IMR-90 (cell line): Measurements from ENCODE around the gene WRAP53. TPM values are rescaled to one million over a fixed set of nuclear protein-coding genes. Genes with fewer than 3 reads are reported as not detected.

Experiments
- ATAC-seq: fragments of 200-7000 bp; cut with Tn5 transposase; 2 replicates; pipeline ENCODE4 v1.9.1; 2020; ENCODE audit warnings: low read depth, mild to moderate bottlenecking, moderate library complexity
- BruUV-seq: library from RNA; stranded (reverse); fragments of 400-500 nt; replicated peaks from 2 replicates; lab custom pipeline; 2021; lab: Mats Ljungman, UMichigan
- CTCF ChIA-PET: fragments of 300-600 bp; formaldehyde crosslinking; extraction: SDS; loops from one replicate; lab custom pipeline; 2021; ENCODE audit warnings: antibody characterized with exemption; lab: Yijun Ruan, JAX
- POLR2A ChIA-PET: fragments of 300-600 bp; sonication (Branson Sonifier 250); formaldehyde crosslinking; loops from one replicate; lab custom pipeline; 2022; ENCODE audit warnings: antibody characterized with exemption; ENCODE audit not compliant: unreplicated experiment; lab: Charles Lee
- DNase-seq: peaks from one replicate; pipeline ENCODE4 v3.0.0; 2013
- H2AFZ ChIP-seq: replicated peaks from 2 replicates; pipeline ENCODE3; 2013; ENCODE audit warnings: low read length, mild to moderate bottlenecking; ENCODE audit not compliant: poor library complexity
- H2AK5ac ChIP-seq: 2 replicates; pipeline ENCODE4 v1.6.1; 2013; ENCODE audit warnings: low read depth, low read length, inconsistent platforms
- H2AK9ac ChIP-seq: replicated peaks from 2 replicates; pipeline ENCODE3; 2013; ENCODE audit warnings: mild to moderate bottlenecking, low read depth, low read length, moderate library complexity; ENCODE audit not compliant: poor library complexity
- H2BK120ac ChIP-seq: 2 replicates; pipeline ENCODE4 v1.6.1; 2013; ENCODE audit warnings: low read depth, low read length, inconsistent platforms
- H2BK15ac ChIP-seq: 3 replicates; pipeline ENCODE4 v1.6.1; 2013; ENCODE audit warnings: low read depth, low read length, inconsistent platforms
- H2BK20ac ChIP-seq: 2 replicates; pipeline ENCODE4 v1.6.1; 2013; ENCODE audit warnings: low read depth, mild to moderate bottlenecking, inconsistent platforms, low read length, moderate library complexity
- H2BK5ac ChIP-seq: 2 replicates; pipeline ENCODE4 v1.6.1; 2013; ENCODE audit warnings: mild to moderate bottlenecking, low read depth, low read length, inconsistent platforms; ENCODE audit not compliant: poor library complexity, severe bottlenecking
- H3K14ac ChIP-seq: replicated peaks from 2 replicates; pipeline ENCODE4 v1.6.1; 2013; ENCODE audit warnings: low read depth, low read length, inconsistent platforms
- H3K18ac ChIP-seq: 2 replicates; pipeline ENCODE4 v1.6.1; 2013; ENCODE audit warnings: low read depth, low read length, control low read depth
- H3K23ac ChIP-seq: 2 replicates; pipeline ENCODE4 v1.6.1; 2013; ENCODE audit warnings: low read depth, low read length, inconsistent platforms
- H3K27ac ChIP-seq: 2 replicates; pipeline ENCODE4 v1.5.1; 2013; ENCODE audit warnings: mild to moderate bottlenecking, control low read depth, low read length; ENCODE audit not compliant: insufficient read depth
- H3K27me3 ChIP-seq: 2 replicates; pipeline ENCODE4 v1.6.1; 2013; ENCODE audit warnings: low read length; ENCODE audit not compliant: control insufficient read depth, insufficient read depth
- H3K36me3 ChIP-seq: 2 replicates; pipeline ENCODE4 v1.6.1; 2013; ENCODE audit warnings: low read length, mixed read lengths; ENCODE audit not compliant: control insufficient read depth, insufficient read depth
- H3K4ac ChIP-seq: 2 replicates; pipeline ENCODE4 v1.6.1; 2013; ENCODE audit warnings: low read depth, low read length, inconsistent platforms
- H3K4me1 ChIP-seq: 2 replicates; pipeline ENCODE4 v1.6.1; 2013; ENCODE audit warnings: low read length, mixed read lengths; ENCODE audit not compliant: control insufficient read depth, insufficient read depth
- H3K4me2 ChIP-seq: 2 replicates; pipeline ENCODE4 v1.6.1; 2013; ENCODE audit warnings: low read depth, mild to moderate bottlenecking, control low read depth, low read length, moderate library complexity
- H3K4me3 ChIP-seq: 2 replicates; pipeline ENCODE4 v1.5.1; 2013; ENCODE audit warnings: low read depth, mild to moderate bottlenecking, control low read depth, low read length, moderate library complexity; ENCODE audit not compliant: insufficient read depth
- H3K56ac ChIP-seq: 2 replicates; pipeline ENCODE4 v1.6.1; 2013; ENCODE audit warnings: low read length, inconsistent platforms; ENCODE audit not compliant: insufficient read depth; ENCODE audit errors: extremely low read depth
- H3K79me1 ChIP-seq, 2 experiments: 2 replicates each; pipeline ENCODE4 v1.6.1; 2013; ENCODE audit warnings: low read length in 2 of 2, inconsistent platforms in 1 of 2, low read depth in 1 of 2
- H3K9ac ChIP-seq: 2 replicates; pipeline ENCODE4 v1.6.1; 2013; ENCODE audit warnings: low read depth, low read length, control low read depth
- H3K9me1 ChIP-seq: 2 replicates; pipeline ENCODE4 v1.6.1; 2013; ENCODE audit warnings: low read length, inconsistent platforms; ENCODE audit not compliant: insufficient read depth
- H3K9me3 ChIP-seq: 2 replicates; pipeline ENCODE4 v1.6.1; 2013; ENCODE audit warnings: low read length; ENCODE audit not compliant: control insufficient read depth, insufficient read depth
- H4K20me1 ChIP-seq: 2 replicates; pipeline ENCODE4 v1.6.1; 2013; ENCODE audit warnings: low read length, inconsistent platforms; ENCODE audit not compliant: insufficient read depth
- H4K5ac ChIP-seq: 2 replicates; pipeline ENCODE4 v1.6.1; 2013; ENCODE audit warnings: mild to moderate bottlenecking, low read depth, low read length, control low read depth
- H4K8ac ChIP-seq, 2 experiments: 2 replicates each; pipeline ENCODE4 v1.6.1; 2013; ENCODE audit warnings: low read depth in 2 of 2, low read length in 2 of 2, control low read depth in 1 of 2, inconsistent platforms in 1 of 2
- H4K91ac ChIP-seq: 2 replicates; pipeline ENCODE4 v1.6.1; 2013; ENCODE audit warnings: low read depth, low read length, inconsistent platforms; ENCODE audit not compliant: insufficient read depth
- BHLHE40 ChIP-seq: fragments of 150-350 bp; IDR thresholded peaks from 2 replicates; pipeline ENCODE4 v1.6.1; 2016; ENCODE audit warnings: mild to moderate bottlenecking, low read depth, low read length
- CEBPB ChIP-seq: IDR thresholded peaks from 2 replicates; pipeline ENCODE4 v1.6.1; 2012; ENCODE audit warnings: low read depth, low read length, improper control_type of control experiment
- MAZ ChIP-seq: IDR thresholded peaks from 2 replicates; pipeline ENCODE4 v1.6.1; 2012; ENCODE audit warnings: low read depth, mild to moderate bottlenecking, low read length, improper control_type of control experiment, moderate library complexity, borderline replicate concordance
- POLR2A ChIP-seq: IDR thresholded peaks from 2 replicates; pipeline ENCODE4 v1.6.1; 2012; ENCODE audit warnings: mild to moderate bottlenecking, low read depth, low read length
- RFX5 ChIP-seq: IDR thresholded peaks from 2 replicates; pipeline ENCODE4 v1.8.0; 2012; ENCODE audit warnings: low read depth, mild to moderate bottlenecking, low read length, moderate library complexity
- WGBS, 2 experiments: methylation state at CpG; one replicate each; pipeline versions ENCODE4 v1.1.5 to v1.1.7; 2013; ENCODE audit warnings: missing lambda C conversion rate in 2 of 2; ENCODE audit not compliant: insufficient read length in 1 of 2; ENCODE audit errors: extremely low coverage in 2 of 2; 5-methylcytosine and 5-hydroxymethylcytosine counted together
- dilution Hi-C: fragments of 300-500 bp; cut with HindIII; formaldehyde crosslinking; loops from one replicate; pipeline ENCODE4 v1.14.3; 2018; ENCODE audit warnings: low sequenced_read_pairs; ENCODE audit not compliant: unreplicated experiment
- in situ Hi-C: fragments of 300-500 bp; cut with MboI; formaldehyde crosslinking; loops from 3 replicates; pipeline ENCODE4 v1.14.3; 2019; ENCODE audit warnings: low sequenced_read_pairs, inconsistent platforms, mixed read lengths
- intact Hi-C: fragments of 100-400 bp; cut with micrococcal nuclease; formaldehyde crosslinking; loops from 2 replicates; pipeline ENCODE4 v1.10.0; 2022
- polyA plus RNA-seq, 3 experiments: library from polyadenylated mRNA; depleted of rRNA; stranded (reverse); fragments of >200 nt; gene quantifications; 2 replicates each; pipeline ENCODE4 v1.2.3, GENCODE V29; 2012; ENCODE audit warnings: low replicate concordance in 1 of 3
- total RNA-seq: library from RNA; depleted of rRNA; stranded (reverse); fragments of >200 nt; gene quantifications from 2 replicates; pipeline ENCODE4 v1.2.3, GENCODE V29; 2012
- TF ChIP-seq, protein P1 (sequence below): fragments of 150-350 bp; IDR thresholded peaks from 2 replicates; pipeline ENCODE4 v1.6.1; 2016; ENCODE audit warnings: low read depth, mild to moderate bottlenecking, low read length, moderate library complexity, borderline replicate concordance

Gene WRAP53
- total and polyA plus RNA-seq, 2 of the 4 experiments (the other 2 are of a cell fraction) = 6.6 to 9.5 TPM

DNA sequence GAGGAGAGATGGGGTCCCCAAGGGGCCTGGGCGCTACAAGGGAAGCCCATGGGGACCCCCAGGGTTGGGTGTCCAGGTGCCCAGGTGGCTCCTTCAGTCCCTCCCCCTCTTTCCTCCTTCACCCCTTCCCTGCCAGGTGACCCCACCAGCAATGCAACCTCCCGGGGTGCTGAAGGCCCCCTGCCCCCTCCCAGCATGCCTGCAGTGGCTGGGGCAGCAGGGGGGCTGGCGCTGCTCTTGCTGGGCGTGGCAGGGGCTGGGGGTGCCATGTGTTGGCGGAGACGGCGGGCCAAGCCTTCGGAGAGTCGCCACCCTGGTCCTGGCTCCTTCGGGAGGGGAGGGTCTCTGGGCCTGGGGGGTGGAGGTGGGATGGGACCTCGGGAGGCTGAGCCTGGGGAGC, 20.8 kb downstream of the WRAP53 start:
- Histone ChIP-seq H4K91ac (no peak overlapping the region), H4K8ac (no peak overlapping the region), H4K20me1 (no peaks in the 10 kb centered on the region), H3K27me3 (peaks cover 67% of the 10 kb centered on the region), H3K36me3 (no peaks in the 10 kb centered on the region), H3K14ac (no peak overlapping the region), H3K27ac (no peak overlapping the region), H3K9me3 (no peaks in the 10 kb centered on the region), H2AFZ (no peak overlapping the region), H2AK5ac (no peak overlapping the region), H2AK9ac (no peak overlapping the region), H2BK20ac (no peak overlapping the region), H3K79me1 (no peaks in the 10 kb centered on the region), H3K9ac (no peak overlapping the region), H3K56ac (no peak overlapping the region), H2BK120ac (no peak overlapping the region), H3K23ac (no peak overlapping the region), H3K4ac (no peak overlapping the region), H2BK15ac (no peak overlapping the region), H3K9me1 (no peaks in the 10 kb centered on the region), H3K4me2 (no peak overlapping the region), H2BK5ac (no peak overlapping the region), H4K5ac (no peak overlapping the region), H3K4me1 (peaks cover 3% of the 10 kb centered on the region; the same call in 1 of the 2 replicates), H3K4me3 (no peak overlapping the region), H3K18ac (no peak overlapping the region)
- TF ChIP-seq MAZ (no peak), BHLHE40 (no peak), POLR2A (no peak), CEBPB (no peak), RFX5 (no peak)
- TF ChIP-seq, protein P1, sequence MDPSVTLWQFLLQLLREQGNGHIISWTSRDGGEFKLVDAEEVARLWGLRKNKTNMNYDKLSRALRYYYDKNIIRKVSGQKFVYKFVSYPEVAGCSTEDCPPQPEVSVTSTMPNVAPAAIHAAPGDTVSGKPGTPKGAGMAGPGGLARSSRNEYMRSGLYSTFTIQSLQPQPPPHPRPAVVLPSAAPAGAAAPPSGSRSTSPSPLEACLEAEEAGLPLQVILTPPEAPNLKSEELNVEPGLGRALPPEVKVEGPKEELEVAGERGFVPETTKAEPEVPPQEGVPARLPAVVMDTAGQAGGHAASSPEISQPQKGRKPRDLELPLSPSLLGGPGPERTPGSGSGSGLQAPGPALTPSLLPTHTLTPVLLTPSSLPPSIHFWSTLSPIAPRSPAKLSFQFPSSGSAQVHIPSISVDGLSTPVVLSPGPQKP = no peak
- no TSS peak for BruUV-seq
- dilution Hi-C loops = no loop called here
- in situ Hi-C loops = no loop called here
- CTCF ChIA-PET = no interaction called here
- no peak for DNase-seq
- intact Hi-C loops = no loop called here
- no peak for ATAC-seq
- WGBS, 2 experiments = no CpG with 5 or more reads among the region's 11 CpGs
- POLR2A ChIA-PET = no interaction called here
